Occipital lobe (tissue), 2 donors: ENCODE results near the gene ITGAE. TPM values are rescaled to one million over a fixed set of nuclear protein-coding genes. Genes with fewer than 3 reads are reported as not detected.
A peak's percentile ranks its signal among the peaks of the same experiment; 100 is the strongest.

Source experiments
- DNase-seq: peaks from one replicate; lab custom pipeline; 2025; lab: John Stamatoyannopoulos, UW
- total RNA-seq: library from RNA; depleted of rRNA; stranded (reverse); fragments of >200 nt; gene quantifications from one replicate; pipeline ENCODE4 v1.2.3, GENCODE V29; 2014

ITGAE gene
- total RNA-seq, 1 donor from 2014 or later, result 6.2 TPM

DNA sequence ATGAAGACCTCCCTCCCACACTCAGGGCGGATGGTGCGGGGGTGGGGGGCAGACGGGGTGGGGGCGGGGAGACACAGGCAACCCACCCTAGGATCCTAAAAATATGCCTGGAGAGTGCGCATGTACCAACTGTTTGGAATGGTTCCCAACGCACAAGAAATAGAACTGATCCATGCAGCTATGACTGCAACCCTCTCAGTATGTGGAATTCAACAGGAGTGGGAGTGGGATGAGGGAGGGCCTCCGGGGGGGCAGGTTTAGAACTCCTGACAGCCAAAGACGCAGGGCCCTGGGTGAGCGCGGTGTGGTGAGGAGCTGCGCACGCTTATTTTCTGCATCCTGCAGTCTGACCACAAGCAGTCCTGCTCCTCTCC, 103.9 kb downstream of the ITGAE start:
- DNase-seq, result no peak

DNA sequence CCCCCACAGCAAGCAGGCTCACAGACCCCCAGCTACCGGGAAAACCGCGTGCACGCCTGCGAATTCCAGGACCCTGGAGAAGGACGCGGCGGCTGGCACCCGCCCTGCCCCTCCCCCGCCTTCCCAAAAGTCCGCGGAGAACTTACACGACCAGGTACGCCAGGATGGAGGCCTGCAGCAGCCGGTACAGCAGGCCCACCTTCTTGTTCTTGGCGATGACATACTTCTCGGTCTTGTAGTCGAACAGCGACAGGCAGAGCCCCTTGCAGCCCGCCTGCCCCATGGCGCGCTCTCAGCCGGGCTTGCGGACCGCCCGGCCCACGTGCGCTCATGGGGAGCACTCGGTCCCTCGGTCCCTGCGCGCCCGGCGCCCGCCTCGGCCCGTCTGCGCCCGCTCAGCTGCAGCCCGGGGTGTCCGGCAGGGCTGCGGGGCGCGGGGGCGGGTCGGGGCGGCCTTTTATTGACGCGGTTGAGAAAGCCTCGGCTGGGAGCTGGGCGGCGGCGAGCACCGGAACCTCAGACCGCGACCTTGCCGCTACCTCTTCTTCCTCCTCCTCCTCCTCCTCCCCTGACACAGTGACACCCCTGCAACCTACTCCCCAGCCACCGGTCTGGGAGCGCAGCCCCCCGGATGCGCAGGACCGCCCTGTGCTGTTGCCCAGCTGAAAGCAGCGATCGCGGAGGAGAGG, 105.1 kb downstream of the ITGAE start, which contains the start of gene P2RX5:
Gene P2RX5 (minus strand): TSS at position 433 of the 689 bp plus-strand sequence. CDS start 150 bp downstream, at position 283.
- no peak for DNase-seq

DNA sequence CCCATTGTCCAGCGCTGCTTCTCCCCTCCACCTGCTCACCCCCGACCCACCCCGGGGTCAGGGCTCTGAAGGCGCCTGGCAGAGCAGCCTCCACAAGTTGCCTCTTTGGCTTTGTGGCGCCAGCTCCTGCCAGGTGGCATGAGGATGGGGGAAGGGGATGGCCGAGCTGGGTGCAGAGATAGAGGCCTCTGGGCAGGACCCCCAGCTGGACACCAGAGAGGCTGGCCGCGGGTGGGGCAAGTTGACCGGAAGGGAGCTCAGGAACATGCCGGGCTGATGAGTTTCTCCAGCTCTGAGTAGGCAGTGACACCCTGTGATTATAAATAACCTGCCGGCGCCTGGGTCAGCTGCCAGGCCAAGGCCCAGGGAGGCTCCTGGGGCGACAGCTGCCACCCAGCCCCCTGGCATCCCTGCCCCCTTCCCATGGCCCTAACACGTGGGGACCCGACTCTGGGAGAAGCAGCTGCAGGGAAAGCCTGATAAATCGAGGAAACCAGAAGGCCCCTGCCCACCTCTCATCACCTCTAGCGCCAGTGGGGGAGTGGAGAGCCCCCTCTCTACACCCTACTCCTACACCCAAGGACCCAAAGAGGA, 105.8 kb downstream of the ITGAE start:
- DNase-seq, result no peak

DNA sequence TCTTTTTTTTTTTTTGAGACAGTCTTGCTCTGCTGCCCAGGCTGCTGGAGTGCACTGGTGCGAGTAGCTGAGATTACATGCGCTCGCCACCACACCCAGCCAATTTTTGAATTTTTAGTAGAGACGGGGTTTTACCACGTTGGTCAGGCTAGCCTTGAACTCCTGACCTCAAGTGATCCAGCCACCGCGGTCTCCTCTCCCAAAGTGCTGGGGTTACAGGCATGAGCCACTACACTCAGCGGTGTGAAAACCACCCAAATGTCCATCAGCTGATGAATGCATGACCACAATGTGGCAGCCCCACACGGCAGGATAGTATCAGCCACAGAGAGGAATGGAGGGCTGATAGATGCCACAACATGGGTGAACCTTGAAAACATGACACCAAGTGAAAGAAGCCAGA, 107.2 kb downstream of the ITGAE start:
- DNase-seq, result no peak

DNA sequence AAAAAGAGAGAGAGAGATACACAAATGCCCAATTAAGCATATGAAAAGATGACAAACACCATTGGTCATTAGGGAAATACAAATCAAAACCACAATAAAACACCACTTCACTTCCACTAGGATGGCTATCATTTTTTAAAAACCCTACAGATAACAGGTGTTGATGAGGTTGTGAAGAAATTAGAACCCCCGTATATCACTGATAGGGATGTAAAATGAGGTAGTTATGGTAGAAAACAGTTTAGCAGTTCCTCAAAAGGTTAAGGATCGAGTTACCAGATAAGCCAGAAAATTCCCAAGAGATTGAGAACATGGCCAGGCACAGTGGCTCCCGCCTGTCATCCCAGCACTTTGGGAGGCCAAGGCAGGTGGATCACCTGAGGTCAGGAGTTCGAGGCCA, 107.8 kb downstream of the ITGAE start:
- no peak for DNase-seq

DNA sequence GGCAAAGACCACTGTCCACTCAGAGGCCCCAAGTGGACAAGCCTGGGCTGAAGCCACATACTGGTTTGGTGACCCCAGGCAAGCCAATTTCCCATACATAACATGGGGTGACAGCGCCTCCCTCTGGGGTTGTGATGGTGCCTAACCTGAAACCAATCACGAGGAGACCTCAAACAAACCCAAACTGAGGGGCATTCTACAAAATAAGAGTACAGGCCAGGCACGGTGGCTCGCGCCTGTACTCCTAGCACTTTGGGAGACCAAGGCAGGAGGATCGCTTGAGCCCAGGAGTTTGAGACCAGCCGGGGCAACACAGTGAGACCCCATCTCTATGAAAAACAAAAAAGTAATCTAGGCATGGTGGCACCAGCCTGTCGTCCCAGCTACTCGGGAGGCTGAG, 108.6 kb downstream of the ITGAE start:
- no peak for DNase-seq

DNA sequence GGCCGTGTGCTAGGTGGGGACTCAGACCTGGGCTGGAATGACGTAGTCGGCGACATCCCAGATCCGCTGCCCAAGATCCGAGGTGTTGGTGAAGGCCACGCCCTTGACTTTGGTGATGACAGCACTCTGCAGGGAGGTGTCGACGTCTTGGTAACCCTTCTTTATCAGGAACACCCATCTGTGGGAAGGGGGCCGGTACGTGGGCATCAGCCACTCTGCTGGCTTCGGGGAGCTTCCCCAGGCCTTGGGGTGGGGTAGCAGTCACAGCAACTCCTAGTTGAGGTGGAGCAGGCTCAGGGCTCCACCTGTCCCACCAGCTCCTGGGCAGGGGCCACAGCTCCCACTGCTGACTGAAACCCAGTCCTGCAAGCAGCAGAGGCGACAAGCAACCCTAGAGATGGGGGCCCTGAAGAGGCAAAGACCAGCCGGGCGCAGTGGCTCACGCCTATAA, 109.3 kb downstream of the ITGAE start:
- no peak for DNase-seq

DNA sequence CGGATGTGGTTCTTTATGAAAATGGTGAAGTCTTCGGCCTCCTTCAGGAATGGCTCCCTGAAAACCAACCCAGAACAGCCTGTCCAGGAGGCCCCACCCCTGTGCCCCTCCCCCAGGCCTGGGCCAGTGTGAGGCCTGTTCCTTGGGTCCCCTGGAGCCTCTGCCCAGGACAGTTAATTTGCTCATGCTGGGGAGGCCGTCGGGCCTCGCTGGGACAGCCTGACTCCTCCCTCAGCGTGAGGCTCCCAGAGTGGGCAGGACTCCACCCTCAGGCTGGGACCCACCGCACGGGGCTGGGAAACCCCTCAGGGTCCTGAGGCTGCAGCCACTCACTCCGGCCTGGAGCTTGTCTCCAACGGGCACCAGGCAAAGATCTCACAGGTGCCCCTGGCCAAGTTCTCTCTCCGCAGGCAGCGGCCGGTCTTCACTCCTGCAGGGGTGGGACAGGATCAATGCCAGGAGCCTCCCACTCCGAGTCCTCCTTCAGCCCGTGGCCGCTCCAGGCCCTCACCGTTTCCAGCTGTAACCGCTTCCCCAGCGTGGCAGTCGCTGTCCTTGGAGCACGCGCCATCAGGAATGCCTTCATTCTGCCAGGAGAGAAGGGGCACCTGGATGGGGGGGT, 110.8 kb downstream of the ITGAE start:
- no peak for DNase-seq

DNA sequence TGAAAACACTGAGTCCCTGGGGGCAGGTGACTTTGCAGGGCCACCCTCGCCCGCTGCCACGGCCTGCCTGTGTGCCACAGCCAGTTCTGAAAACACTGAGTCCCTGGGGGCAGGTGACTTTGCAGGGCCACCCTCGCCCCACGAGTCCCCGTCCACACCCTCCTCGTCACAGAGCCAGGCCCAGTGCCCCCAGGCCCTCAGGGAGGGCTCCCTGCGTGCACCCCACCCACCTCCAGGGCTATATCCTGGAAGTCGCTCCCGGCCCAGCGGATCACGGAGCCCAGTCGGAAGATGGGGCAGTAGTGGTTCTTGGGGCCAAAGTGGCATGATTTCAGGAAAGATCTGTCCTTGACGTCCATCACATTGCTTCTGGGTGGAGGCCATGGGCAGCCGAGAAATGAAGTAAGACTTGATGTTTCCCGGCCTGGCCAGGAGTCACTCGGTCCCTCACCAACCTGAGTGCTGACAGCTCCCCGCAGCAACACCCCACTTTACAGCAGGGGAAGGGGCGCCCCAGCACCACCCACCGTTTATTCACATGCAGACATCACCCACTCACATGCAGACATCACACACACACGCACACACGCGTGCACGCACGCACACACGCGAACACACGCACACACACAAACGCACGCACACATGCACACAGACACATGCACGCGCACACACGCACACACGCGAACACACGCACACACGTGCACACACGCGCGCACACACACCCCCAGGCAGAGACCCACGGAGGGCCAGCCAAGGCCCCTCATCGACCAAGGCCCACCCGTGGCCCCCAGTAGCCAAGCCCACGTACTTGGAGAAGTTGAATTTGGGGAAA, 111.5 kb downstream of the ITGAE start:
- no peak for DNase-seq

DNA sequence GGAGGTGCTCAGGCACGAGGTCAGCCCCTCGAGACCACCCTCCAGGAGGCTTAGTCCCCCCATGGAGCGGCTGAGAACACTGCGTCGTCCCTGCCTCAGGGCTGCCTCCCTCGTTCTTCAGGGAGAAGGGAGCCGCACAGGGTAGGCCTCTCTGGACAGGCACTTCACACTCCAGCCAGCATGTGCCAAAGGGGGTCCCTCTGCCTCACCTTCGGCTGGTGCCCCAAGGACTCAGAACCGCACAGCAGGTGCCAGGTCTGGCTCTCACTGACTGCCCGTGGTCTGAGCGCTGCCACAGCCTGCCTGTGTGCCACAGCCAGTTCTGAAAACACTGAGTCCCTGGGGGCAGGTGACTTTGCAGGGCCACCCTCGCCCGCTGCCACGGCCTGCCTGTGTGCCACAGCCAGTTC, 112.1 kb downstream of the ITGAE start:
- no peak for DNase-seq

DNA sequence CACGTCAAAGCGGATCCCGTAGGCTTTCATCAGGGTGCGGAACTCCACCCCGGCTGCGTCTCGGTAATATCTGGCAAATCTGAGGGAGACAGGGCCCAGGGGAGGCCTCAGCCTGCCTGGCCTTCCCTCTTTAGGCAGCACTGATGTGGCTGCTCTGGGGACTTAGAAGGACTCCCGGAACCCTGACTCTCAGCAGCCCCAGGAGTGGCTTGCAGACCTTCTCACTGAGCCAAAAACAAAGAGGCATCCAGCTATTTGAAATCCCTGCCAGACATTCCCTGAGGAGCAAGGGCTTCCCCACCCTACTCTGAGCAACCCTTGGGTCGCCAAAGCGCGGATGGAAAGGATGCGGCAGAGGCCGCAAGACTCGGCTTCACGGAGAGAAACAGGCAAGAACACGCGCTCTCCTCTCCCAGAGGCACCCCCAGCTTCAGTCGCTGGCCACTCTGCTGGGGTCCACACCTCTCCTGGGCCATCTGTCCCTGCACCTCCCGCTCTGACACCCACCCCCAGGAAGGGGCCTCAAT, 112.9 kb downstream of the ITGAE start:
- no peak for DNase-seq

DNA sequence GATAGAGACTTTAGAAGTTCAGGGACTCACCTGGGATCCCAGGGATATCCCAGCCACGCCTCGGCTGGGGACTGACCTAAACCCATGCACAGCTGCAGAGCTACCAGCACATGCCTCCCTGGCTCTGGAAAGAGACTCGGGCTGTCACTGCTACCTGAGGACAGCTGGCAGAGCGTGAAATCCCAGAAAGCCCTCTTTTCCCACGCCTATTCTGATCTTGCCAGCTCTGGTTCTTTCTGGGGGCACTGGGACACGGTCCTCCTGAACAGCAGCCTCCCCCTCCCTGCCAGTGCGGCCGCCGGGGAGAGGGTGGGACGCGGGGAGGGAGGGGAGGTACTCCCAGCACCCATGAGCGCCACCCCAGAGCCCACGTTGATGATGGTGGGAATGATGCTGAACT, 115.8 kb downstream of the ITGAE start:
- DNase-seq, result no peak

DNA sequence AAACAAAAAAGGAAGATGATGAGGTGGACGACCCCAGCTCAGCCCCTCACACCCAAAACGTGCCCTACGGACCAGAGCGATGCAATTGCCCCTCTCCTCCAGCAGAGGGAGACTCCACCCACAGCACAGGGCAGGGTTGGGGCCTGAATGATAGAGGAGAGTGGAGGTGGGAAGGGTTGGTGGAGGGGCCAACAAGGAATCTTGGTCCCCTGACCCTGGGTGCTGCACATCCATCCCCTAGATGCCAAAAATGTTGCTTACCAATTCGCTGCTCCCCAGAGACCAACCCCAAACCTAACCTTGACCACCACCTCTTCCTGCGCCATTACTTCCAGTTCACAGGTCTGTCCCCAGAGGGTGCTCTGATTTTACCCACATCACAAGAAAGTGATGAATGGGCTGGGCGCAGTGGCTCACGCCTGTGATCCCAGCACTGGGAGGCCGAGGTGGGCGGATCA, 117.9 kb downstream of the ITGAE start:
- DNase-seq, result no peak

DNA sequence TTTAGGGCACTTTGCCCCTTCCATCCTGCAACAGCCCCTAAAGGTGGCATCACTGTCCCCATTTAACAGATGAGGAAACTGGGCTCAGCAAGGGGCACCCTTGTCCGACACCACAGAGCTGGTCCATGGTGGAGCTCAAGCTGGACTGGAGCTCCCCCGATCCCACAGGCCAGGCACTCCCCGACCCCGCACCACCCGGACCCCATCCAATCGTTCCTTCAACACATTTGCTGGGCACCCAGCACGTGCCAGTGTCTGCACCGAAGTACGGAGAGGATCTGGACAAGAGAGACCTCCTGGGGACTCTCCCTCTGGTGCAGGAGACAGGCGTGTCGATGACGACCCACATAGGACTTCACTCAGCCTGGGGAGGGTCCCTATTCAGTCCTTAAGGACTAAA, 119.0 kb downstream of the ITGAE start:
- no peak for DNase-seq

DNA sequence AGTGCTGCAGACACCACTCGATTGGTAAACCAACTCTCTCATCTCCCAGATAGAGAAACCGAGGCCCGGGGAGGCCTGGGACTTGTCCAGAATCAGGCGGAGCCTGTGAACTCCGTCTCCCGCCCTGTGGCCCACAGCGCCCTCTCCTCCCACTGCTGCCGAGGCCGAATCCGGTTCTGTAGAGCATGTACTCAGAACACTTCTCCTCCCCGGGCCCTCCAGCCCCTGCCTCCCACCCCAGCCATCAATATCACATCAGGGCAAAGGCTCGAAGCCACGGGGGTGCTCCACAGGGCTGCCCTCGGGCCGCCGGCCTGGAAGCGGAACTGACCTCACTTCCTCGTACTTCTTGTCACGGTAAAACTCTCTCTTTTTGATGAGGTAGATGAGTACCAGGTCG, 119.4 kb downstream of the ITGAE start:
- DNase-seq, result no peak

DNA sequence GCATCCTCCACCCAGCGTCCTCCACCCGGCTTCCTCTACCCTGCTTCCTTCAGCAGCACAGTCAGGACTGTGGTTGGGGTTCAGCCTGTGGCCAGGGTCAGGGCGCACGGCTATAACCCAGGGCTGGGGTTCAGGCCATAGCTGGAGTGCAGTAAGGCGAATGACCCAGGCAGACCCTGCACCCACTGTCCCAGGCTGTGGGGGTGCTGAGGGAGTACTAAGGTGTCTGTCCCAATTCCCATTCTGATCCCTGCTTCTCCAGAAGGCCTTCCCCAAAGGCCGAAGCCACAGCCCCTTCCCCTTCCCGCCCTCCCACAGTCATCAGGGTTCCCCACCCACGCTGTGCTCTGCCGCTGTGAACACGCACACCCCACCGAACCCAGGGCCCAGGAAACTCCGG, 119.9 kb downstream of the ITGAE start:
- no peak for DNase-seq

DNA sequence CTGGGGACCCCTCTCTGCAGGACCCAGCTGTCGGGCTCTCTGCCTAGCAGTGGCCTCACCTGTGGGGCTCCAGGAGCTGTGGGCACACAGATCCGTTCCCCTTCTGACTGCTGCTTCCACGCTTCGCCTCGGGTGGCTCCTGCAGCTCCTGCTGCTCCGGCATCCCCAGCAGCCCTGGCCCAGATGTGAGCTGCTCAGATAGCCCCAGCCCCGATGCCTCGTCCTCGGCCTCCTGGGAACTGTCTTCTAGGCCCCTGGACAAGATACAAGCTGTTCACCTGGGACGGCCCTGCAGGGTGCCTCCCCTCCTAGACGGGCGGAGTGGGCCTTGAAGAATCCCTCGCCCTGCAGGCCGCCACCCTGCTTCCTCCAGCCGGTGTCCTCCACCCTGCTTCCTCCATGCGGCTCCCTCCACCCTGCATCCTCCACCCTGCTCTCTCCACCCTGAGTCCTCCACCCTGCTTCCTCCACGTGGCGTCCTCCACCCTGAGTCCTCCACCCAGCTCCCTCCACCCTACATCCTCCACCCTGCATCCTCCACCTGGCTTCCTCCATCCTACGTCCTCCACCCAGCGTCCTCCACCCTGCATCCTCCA, 121.4 kb downstream of the ITGAE start:
- DNase-seq, result no peak

DNA sequence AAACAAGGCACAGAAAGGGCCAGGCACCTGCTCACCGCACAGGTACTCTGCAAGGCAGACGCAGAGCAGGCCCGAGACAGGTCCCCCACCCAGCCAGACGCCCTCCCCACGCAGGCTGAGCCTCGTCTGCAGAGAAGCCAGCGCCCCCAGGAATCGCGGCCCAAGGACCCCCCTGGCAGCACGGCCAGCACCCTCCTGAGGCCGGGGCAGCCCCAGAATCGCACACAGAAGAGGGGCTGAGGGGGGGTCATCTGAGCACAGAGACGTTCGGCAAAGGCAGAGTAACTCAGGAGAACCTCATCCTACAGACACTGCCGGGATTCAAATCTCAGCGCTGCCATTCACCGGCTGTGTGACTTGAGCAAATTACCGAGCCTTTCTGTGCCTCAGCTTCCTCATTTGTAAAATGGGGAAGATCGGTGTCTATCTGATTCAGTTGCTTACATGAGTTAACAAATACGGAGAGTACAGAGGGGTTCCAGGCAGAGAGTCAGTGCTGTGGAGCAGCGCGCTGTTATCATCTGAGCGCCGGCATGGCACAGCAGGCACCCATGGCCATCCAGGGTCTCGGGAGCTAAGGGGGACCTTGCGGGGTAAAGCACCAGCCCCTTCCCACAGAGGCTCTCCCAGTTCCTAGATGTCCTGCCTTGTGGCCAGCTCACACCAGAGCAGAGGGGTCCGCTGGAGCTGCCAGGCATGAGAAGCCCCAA, 122.0 kb downstream of the ITGAE start:
- no peak for DNase-seq

DNA sequence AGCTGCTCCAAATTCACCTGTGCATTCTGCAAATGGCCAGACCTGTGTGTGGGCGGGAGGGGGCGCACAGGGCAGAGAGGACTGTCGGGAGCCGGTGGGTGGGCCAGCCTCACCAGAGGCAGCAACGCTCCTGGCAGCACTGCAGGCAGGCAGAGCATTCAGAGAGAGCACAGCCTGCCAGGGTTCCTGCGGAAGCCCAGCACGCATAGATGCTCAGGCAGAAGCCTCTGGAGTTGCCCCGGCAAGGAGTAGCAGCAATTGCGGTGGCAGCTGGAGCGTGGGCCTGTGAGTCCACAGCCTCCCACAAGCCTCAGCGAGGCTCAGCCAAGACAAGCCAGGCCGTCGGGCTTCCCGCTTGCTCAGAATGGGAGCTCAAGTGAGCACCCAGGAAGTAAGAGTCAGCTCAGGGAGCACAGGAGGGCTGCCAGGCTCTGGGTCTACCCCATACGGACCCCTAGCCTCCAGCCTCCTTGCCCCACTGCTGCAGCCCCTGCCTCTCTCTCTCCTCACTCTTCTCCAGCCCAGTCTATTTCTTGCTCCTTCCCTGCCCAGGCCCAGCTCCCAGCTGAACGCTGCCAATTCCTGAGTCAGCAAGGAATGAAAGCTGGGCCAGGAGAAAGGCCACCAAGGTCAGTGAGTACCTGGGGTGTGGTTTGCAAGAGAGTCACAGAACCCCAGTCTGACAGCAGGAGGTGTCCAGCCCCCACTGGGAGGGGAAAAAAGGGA, 122.7 kb downstream of the ITGAE start:
- DNase-seq, result peak; percentile 73

DNA sequence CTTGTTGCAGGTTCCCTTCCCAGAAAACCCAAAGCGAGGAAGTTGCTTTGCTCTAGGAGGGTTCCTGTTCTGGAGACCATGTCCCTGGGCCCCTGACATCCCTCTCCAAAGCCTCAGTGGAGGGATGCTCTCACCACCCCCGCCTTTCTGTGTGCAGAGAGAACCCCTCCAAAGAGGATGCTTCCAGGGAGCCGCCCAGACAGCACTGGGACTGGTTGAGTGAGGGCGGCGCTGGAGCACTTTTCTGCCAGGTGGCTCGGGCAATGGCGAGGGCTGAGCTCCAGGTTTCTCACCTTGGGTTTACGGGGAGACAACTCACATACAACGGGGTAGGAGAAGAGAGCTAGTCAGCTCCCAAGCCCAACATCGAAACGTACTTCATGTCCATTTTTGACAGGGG, 125.1 kb downstream of the ITGAE start:
- DNase-seq, result no peak
